HG03039 (cell line): ENCODE measurements around the gene THSD8.
"Not testable (repeated sequence)": the region's sequence is repeated elsewhere in the genome, so short reads cannot be mapped to it uniquely, and the experiment has no call there.

Experiments
- ATAC-seq: cut with Tn5 transposase; IDR thresholded peaks from one replicate; pipeline ENCODE4 v1.9.1; 2021; ENCODE audit warnings: mild to moderate bottlenecking, moderate library complexity; ENCODE audit not compliant: unreplicated experiment

The THSD8 gene

DNA sequence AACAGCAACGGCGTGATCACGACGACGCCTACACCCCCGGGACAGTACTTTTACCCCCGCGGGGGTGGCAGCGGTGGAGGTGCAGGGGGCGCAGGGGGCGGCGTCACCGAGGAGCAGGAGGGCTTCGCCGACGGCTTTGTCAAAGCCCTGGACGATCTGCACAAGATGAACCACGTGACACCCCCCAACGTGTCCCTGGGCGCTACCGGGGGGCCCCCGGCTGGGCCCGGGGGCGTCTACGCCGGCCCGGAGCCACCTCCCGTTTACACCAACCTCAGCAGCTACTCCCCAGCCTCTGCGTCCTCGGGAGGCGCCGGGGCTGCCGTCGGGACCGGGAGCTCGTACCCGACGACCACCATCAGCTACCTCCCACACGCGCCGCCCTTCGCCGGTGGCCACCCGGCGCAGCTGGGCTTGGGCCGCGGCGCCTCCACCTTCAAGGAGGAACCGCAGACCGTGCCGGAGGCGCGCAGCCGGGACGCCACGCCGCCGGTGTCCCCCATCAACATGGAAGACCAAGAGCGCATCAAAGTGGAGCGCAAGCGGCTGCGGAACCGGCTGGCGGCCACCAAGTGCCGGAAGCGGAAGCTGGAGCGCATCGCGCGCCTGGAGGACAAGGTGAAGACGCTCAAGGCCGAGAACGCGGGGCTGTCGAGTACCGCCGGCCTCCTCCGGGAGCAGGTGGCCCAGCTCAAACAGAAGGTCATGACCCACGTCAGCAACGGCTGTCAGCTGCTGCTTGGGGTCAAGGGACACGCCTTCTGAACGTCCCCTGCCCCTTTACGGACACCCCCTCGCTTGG, 9.6 kb upstream of the THSD8 start:
- no peak for ATAC-seq

GRCh38 chr19:12792853-12793289, 9.0 kb upstream of the THSD8 start:
- no peak for ATAC-seq

GRCh38 chr19:12793290-12794195, 8.3 kb upstream of the THSD8 start:
- ATAC-seq, result peak; percentile 26

GRCh38 chr19:12794196-12794941, 7.5 kb upstream of the THSD8 start:
- ATAC-seq, result no peak

DNA sequence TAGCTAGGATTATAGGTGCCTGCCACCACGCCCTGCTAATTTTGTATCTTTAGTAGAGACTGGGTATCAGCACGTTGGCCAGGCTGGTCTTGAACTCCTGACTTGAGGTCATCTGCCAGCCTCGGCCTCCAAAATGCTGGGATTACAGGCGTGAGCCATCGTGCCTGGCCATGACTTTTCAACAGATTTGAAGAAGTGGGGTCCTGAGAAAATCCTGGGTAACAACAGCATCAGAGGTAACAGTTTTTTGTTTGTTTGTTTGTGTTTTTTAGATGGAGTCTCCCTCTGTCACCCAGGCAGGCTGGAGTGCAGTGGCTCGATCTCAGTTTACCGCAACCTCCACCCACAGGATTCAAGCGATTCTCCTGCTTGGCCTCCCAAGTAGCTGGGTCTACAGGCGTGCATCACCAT, 6.9 kb upstream of the THSD8 start:
- no peak for ATAC-seq

DNA sequence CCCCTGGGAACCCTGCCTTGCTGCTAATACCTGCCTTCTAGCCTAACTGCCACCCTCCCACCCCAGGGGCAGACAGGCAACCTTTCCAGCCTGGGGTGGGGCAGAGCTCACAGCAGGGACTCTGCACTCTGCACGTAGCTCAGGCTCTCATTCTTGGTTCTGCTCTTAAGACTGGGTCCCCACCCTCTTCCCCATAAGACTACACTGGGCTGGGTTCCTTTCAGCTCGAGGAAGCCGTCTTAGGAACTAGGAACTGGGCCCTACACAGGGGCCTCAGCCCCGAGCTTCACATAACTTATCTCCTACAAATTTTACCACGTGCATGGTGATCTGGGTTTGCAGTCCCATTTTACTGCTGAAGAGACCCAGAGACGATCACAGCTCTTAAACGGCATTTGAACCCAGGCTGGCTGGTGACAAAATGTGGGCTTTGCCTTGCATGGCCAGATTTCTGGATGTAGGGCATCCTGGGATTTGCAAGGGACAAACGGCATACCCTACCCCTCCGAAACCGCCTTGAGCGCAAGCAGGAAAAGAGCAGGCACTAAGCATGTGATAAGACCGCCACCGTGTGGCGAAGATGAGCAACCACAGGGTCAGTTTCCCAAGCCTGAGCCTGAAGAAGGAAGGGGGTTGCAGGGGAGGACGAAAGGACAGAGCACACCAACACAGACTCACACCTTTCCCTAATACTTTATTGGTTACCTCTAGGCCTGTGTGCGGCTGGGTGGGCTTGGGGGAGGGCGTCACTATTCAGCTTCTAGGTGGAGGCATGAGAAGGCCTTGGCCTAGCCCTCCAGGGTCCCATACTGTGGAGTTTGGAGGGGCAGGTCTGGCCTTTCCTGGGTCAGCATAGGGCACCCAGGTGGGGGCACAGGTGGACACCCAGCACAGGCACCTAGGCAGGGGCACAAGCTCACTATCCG, 5.5 kb upstream of the THSD8 start:
- ATAC-seq, result no peak

- no peak for ATAC-seq
Measured at GRCh38 chr19:12797141-12797587, 4.7 kb upstream of the THSD8 start.

DNA sequence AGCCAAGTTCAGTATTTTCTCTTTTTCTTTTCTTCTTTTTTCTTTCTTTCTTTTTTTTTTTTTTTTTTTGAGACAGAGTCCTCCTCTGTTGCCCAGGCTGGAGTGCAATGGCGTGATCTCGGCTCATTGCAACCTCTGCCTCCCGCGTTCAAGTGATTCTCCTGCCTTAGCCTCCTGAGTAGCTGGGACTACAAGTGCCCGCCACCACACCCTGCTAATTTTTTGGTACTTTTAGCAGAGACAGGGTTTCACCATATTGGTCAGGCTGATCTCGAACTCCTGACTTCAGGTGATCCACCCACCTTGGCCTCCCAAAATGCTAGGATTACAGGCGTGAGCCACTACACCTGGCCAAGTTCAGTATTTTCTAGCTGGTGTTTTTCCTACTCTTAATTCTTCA, 4.3 kb upstream of the THSD8 start:
- ATAC-seq, result not testable (repeated sequence)

GRCh38 chr19:12799742-12800465, 2.0 kb upstream of the THSD8 start:
- ATAC-seq, result no peak

DNA sequence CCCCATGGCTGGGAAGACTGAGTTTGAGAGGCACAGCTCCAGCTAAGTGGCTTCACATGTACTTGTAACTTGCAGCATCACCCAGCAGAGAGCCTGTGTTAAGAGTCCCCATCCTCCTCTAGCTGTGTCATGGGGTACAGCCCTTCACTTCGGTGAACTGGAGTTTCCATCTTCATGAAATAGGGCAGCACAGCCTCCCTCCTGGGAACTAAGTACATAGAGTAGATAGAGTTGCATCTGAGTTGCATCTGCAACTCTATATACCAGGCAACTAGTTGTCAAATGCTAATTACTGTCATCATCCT, 1.5 kb upstream of the THSD8 start:
- ATAC-seq, result no peak

DNA sequence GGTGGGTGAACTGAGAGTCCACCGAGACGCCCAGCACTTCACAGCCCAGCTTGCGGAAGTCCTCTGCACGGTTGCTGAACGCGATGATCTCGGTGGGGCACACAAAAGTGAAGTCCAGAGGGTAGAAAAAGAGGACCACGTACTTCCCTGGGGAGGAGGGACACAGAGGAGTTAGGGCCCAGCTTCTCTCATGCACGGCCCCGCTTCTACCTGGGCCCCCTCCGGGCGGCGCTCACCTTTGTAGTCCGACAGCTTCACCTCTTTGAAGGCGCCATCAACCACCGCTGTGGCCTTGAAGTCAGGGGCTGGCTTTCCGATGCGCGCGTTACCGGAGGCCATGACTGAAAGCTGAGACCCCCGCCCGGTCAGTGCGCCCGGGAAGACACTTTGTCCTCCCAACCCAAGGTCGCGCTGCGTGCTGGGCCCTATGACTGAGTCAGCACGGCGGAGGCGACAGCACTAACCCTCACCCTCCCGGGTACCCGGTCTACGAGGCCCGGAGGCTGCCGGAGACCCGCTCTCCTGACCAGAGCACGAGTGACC, 875 bp upstream of the THSD8 start:
- ATAC-seq, result no peak

- ATAC-seq, result no peak
Measured at GRCh38 chr19:12802267-12803106, 618 bp downstream of the THSD8 start.

GRCh38 chr19:12804051-12804450, 2.2 kb downstream of the THSD8 start:
- no peak for ATAC-seq

- peak; percentile 66 for ATAC-seq
Measured at GRCh38 chr19:12806242-12807081, 4.6 kb downstream of the THSD8 start, which contains the start of gene RNASEH2A. Gene RNASEH2A (plus strand): TSS chr19:12806584. CDS start chr19:12806674, 90 bp downstream.

DNA sequence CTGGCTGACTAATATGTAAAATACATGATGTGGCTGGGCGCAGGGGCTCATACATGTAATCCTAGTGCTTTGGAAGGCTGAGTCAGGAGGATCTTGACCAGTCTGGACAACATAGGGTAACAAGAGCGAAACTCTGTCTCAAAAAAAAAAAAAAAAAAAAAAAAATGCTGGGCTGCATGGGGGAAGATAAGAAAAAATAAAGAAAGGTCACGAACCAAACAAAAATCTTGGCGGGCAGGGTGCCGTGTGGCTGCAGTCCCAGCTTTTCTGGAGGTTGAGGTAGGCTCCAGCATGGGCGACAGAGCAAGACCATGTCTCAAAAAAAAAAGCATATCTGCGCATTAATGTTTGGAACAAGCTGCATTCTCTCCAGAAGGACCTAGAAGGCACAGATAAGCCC, 13.2 kb downstream of the THSD8 start:
- no peak for ATAC-seq

DNA sequence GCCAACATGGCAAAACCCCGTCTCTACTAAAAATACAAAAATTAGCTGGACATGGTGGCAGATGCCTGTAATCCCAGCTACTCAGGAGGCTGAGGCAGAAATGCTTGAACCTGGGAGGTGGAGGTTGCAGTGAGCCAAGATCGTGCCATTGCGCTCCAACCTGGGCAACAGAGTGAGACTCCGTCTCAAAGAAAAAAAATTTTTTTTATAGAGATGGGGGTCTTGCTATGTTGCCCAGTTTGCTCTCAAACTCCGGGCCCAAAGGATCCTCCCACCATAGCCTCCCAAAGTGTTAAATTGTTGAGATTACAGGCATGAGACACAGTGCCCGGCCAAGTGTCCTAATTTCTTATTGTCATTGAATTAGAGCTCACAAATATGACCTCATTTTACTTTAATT, 15.3 kb downstream of the THSD8 start:
- ATAC-seq, result not testable (repeated sequence)

- ATAC-seq, result not testable (repeated sequence)
Measured at GRCh38 chr19:12817810-12818209, 15.9 kb downstream of the THSD8 start.
